ENCODE results near the gene XRCC6.

GRCh38 chr22:41664490-41664889 lies 43.4 kb downstream of the XRCC6 start:
- TF ChIP-seq POLR2AphosphoS5 (IDR thresholded peaks at IDR 0.05; ENCODE audit: low read depth, low read length) (no peak), TAF1 (IDR thresholded peaks at IDR 0.05; ENCODE audit: borderline replicate concordance, insufficient read depth, low read length) (no peak), REST (IDR thresholded peaks at IDR 0.05; ENCODE audit: insufficient read depth in 1 of 2, low read depth in 2 of 2, low read length in 2 of 2) (no peak)

Measured in PFSK-1 (cell line).